Fibroblast of the conjunctiva (primary cell): ENCODE results near the gene EXOC3.
"Not testable (repeated sequence)": the region's sequence is repeated elsewhere in the genome, so short reads cannot be mapped to it uniquely, and the experiment has no call there.

Experiments
- DNase-seq: peaks from one replicate; pipeline ENCODE4 v3.0.0-alpha.2; 2010; ENCODE audit warnings: low read depth

Gene EXOC3

DNA sequence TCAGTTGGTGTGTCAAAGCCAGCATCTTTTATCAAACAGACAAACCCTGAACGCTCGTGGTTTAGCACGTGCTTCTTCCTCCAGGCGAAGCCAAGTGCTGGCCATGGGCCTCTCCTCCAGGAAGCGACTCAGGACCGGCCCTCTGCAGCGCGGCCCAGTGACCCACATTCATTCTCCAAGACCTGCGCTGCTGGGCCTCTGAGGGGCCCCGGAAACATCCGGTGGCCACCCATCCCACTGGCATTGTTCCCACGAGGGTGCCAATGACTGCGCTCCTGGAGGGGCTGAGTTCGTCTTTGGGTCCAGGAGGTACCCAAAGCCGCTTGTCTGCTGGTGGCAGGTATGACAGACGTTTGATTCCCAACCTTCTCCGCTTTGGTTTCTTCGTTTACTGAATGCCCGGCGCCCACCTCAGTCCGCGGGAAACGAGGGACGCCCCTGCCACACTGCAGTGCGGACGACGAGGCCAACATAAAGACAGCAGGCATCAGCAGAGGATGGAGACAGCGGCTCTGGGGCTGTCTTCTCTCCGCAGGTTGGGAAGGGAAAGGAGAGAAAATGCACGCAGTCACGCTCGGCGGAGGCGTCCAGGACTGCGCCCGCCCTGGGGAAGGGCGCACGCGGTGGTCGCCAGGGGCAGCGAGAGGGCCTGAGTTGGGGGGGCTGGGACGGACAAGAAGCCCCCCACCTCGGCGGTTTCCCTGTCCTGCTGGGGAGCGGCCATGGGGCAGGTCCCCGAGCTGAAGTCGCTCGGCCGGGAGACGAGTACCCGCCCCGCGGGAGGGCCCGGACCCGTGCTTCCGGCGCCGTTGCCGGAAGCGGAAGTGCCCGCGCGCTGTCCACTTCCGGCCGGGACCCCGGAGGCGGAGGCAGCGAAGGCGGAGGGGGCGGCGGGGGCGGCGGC lies at the start of gene EXOC3:
Gene EXOC3, plus strand, starts transcription at position 842 of the 904 bp plus-strand sequence. CDS start 3,030 bp downstream, outside the sequence.
- no peak for DNase-seq

DNA sequence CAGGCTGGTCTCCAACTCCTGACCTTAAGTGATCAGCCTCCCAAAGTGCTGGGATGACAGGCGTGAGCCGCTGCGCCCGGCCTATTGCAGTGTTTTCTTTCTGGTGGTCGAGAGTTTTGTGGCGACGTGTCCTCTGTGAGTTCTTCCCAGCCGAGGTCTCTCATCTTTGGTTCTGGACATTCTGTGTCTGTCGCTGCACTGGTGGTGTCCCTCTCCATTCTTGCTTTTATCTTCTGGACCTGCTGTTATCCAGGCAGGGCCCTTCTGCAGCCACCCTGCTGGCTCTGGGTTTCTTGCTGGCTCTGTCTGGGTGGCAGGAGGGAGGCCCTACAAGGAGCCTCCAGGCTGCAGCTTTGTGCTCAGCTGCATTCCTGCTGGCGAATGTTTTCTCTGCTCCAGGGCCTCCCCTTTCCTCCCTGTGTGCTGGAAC lies 49.1 kb upstream of the EXOC3 start:
- no peak for DNase-seq

DNA sequence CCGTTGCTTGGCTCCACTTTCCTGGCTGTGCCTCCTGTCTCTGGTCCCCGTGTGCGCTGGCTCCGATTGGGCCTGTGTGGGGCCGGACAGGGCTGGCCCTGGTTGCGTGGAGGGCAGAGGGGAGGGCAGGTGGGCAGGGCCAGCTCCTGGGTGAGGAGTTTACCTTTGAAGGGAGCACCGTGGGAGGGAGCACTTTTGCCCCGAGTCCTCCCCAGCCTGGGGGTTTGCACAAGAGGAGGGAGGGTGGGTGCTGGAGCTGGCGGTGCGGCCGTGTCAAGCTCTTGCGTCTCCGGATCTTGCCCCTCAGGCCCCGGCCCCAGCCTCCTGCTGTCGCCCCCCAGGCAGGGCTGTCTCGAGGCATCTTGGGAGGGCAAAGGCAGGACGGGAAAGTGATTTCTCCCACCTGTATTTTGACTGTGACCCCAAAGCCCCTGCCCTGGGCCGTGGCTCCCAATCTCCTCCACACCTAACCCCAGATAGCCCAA lies 48.3 kb upstream of the EXOC3 start:
- DNase-seq, result no peak

DNA sequence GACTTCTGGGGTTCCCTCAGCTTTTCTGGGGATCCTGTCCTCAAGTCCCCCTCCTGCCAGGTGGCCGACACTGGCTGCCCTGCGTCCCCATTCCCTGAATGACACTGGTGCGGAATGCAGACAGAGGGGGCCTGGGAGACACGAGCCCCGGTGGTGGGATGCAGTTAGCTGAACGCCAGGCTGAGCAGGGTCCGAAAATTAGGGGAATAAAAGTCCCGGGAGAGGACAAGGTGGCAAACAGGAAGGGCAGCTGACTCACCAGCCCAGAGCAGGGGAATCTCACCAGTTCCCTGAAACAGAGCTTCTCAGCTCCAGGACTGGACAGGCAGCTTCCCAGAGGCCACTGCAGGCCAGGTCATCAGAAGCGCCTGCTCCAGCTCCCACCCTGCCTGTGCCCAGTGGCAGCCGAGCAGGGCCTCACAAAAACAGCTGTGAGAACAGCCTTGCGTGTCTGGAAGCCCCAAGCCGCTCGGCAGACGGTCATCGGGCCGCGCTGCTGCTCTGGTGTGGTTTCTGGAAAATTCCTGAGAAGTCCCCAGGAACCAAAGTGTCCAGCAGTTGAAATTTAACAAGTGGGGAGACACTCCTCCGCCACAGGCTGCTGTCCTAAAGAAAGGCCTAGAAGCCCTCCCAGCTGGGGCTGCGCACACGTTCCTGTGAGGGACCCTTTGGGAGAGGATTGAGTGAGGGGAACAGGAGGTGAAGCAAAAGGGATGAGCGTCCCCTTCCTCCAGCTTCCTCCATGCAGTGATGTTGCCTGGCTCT lies 47.6 kb upstream of the EXOC3 start:
- DNase-seq, result no peak

DNA sequence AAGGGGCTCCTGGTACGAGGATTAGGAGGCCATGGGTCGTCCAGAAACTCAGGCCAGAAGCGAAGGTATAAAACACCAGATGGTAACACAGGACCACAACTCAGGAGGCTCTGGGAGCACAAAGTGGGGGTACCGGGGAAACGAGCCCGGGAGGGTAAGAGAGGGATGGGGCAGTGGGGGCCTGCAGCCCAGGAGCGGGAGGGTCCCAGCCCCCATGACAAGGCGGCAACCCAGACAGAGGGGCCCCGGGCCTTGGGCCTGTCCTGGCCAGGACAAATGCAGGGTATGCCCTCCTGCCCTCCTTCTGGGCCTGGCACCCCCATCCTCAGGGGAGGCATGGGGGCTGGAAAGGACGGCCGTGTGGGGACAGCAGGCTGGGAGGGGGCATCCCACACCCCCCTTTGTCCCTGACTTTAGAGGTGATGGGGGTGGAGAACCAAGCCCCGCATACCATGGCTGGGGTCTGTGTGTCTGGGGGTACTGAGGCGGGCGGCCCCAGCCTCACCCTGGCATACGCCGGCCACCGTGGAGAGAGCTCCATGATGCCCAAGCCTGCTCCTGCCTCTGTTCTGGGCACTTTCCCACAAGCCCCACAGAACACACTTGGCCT lies 47.0 kb upstream of the EXOC3 start:
- no peak for DNase-seq

DNA sequence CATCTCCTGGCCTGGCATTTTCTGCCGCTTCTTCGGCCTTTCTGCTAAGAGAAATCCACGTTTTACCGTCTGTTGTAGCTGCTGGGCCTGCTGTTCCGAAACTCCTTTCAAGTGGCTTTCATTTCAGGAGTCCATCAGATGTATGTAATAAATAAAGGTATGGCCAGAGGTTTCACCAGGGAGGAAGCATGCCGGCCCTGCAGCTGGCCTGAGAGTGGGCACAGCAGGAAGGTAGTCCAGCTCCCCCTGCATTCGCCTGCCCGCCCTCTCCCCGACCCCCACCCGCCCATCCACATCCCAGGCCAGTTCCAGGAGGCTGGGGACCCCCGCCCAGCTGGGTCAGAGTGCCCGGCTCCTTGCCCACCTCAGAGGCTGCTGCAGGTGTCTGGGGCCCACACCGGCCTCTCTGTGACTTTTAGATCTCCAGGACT lies 46.4 kb upstream of the EXOC3 start:
- no peak for DNase-seq

DNA sequence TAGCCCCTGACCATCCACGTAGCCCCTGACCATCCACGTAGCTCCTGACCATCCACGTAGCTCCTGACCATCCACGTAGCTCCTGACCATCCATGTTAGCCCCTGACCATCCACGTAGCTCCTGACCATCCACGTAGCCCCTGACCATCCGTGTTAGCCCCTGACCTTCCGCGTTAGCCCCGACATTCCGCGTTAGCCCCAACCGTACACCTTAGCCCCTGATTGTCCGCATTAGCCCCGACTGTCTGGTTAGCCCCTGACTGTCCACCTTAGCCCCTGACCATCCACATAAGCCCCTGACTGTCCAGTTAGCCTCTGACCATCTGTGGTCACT lies 44.9 kb upstream of the EXOC3 start:
- DNase-seq, result not testable (repeated sequence)

DNA sequence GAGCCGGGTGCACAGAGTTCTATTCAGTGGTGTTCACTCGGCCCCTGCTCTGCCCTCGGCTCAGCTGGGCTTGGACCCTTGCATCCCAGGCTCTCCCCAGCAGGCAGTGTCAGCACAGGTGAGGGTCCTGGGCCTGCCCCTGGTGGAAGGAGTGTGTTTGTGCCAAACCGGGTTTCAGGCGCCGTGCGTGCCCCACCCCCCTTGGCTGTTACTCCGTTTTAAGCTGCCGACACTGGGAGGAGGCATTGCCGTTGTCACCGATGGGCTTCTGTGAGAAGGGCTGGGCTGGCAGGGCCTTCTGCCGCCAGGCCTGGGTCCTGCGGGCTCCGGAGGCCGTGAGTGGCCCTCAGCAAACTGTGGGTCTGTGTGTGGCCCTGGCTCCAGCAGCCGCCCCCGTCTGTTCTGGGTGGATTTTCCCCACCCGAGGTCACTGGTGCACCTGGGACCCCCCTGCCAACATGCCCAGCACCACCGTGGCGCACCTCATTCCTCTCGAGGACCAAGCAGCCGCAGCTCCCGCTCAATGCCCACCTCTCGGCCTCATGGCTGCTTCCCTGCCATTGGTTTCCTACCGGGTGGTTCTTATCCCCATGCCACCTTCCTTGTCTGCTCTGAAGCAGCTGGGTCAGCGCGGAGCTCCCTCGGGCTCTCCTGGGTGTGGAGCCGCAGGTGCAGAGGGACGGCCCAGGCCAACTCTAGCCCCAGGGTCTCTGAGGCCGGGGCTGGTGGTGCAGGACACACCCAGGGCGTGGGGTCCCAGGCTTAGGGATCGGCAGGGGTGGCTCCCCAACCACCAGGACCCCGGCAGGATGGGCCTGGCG lies 44.3 kb upstream of the EXOC3 start:
- no peak for DNase-seq

DNA sequence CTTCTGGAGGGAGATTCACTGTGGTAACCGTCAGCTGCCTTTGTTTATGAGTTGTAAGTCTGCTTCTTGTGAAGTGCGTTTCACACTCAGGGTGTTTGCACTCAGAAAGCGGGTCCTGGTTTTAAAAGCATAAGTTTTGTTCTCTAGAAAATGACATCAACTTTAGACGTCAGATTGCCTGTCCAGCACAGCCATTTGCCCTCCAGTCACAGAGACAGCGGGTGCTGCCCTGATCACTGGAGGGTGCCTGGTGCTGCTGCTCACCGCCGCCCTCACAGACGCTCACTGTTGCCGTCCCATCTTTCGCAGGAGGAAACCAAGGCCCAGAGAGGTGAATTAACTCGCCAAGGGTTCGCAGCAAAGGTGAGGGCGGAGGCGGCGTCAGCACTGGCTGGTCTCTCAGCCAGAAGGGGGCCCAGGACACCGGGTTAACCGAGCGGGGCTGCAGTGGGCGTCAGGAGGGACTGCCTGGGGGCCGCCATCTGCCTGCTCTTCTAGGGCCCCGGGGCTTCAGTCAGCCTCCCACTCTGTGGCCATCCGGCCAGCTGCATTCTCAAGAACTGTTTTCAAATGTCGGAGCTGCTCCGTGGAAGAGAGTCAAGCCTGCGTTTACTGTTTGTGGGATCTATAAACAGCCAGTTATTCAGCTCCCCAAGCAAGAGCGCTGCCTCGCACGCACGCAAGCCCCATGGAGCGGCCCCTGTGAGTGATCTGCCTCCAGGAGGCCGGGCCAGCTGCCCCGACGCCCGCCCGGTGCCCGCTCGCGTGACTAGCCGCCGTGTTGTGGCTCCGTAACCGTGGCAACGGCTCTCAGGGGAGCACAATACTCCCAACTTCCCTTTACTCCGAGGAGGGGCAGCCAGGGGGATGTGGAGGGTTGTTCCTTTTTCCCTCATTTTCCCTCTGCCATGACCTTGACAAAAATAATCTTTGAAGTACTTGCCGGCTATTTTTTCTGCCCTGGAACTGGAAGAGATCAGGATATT lies 43.4 kb upstream of the EXOC3 start:
- DNase-seq, result peak; percentile 90

DNA sequence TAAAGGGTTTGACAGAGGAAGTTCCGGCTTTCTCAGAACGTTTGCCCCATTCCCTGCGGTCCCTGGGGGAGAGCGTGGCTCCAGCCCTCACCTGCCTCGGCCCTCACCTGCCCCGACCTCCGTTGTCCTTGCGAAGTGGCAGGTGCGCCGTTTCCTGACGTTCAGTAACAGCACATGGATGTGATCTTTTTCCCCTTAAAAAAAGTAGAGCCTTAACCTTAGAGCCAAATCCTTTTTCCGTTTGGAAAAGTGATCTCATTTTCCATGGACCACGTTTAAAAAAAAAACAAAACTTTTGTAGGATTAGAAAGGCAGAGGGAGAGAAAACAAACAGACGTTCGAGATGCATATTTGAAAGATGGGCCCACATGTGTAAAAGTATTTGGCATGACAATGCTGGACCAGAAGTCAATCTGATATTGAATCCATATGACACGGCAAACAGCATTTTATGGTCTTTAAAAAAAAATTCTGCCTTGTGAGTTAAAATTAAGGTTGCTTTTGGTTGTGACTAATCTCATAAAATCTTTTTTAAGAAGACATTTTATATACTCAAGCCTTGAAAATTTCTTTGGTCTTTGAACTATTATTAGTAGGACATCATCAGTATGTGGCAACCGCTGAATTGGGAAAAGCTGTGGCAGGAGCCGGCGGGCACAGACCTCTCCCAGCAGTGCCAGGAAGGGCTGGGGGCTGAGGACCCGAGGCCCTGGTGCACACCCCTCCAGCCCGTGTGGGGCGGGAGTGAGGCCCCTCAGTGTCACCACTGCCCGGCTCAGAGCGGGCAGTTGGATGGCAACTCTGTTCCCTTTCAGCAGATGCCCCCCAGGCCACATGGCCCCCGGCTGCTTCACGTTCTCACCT lies 42.5 kb upstream of the EXOC3 start:
- peak; percentile 55 for DNase-seq

DNA sequence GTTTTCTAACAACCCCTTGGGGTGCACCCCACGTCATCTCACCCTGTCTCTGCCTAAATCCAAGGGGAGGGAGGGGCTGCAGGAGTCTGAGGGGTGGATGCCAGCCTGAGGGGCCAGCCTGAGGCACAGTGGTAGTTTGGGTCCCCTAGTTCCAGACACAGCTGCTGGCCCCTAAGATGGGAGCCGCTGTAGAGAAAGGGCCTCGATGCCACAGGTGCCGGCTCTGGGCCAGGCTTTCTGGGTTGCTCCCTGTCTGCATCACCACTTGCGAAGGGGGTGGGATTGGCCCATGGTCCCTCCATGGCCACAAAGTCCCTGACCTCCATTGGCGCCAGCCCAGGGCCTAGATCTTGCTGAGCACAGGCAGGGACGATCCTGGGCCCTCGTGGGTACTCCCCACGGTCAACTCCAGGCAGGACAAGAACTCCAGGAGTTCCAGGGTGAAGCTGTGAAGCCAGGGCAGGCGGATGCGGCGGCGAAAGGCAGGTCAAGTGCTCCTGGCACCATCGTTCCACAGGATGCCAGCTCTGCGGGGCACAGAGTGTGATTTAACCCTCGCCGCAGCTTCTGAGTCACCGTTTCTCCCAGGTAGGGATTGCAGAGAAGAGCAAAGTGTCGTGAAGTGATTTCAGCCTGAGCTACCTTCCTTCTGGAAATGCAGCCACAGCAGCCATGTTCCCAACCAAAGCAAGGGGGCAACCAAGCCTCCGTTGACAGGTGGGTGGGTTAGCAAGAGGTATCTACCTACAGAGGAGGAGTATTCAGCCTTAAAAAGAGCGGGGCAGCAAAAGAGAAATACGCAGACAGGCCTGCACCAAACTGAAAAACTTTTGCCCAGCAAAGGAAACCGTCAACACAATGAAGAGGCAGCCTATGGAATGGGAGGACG lies 41.6 kb upstream of the EXOC3 start:
- DNase-seq, result no peak

DNA sequence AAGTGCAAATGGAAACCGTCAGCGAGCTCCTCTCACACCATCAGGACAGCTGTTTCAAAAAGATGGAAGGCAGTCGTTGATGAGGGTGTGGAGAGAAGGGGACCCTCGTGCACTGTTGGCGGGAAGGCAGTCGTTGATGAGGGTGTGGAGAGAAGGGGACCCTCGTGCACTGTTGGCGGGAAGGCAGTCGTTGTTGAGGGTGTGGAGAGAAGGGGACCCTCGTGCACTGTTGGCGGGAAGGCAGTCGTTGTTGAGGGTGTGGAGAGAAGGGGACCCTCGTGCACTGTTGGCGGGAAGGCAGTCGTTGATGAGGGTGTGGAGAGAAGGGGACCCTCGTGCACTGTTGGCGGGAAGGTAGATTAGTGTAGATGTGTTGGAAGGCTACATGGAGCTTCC lies 40.8 kb upstream of the EXOC3 start:
- not testable (repeated sequence) for DNase-seq

DNA sequence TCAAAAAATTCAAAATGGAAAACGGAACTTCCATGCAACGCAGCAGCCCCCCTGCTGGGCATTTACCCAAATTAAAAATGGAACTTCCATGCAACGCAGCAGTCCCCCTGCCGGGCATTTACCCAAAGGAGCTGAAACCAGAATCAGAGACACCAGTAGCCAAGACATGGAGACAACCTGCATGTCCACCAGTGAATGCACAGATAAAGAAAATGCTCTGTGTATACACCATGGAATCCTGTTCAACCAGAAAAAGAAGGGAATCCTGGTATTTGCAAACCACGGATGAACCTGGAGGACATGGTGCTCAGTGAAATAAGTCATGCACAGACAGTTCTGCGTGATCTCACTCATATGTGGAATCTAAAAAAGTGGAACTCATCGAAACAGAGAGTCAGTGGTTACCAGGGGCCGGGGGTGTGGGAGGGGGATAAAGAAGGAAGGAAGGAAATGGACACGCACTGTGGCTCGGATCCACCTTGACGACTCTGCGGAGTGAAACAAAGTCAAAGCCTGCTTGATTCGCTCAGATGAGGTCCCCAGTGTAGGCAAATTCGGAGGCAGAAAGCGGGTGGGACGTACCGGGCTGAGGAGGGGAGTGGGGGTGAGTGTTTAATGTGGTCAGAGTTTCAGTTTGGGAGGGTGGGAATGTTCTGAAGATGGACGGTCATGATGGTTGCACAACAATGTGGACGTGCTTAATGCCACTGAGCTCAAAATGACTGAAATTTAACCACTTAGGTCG lies 40.2 kb upstream of the EXOC3 start:
- no peak for DNase-seq

DNA sequence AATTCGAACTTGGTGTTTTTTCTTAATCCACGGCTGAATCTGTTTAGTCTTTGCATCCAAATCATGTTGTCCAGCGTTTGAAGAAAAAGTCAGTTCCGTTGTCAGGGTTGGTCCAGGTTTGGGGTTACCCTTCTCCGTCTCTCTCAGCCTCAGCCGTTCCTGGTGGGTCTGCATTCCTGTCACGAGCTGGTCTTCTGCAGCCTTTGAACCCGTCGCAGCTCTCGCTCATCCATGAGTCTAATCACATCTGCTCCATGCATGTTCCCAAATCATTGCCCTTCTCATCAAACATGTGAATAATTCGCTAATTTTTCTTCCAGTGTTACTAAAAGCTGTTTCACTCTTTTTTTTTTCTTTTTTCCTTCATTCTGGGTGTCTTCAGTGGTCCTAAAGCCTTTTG lies 39.0 kb upstream of the EXOC3 start:
- no peak for DNase-seq

DNA sequence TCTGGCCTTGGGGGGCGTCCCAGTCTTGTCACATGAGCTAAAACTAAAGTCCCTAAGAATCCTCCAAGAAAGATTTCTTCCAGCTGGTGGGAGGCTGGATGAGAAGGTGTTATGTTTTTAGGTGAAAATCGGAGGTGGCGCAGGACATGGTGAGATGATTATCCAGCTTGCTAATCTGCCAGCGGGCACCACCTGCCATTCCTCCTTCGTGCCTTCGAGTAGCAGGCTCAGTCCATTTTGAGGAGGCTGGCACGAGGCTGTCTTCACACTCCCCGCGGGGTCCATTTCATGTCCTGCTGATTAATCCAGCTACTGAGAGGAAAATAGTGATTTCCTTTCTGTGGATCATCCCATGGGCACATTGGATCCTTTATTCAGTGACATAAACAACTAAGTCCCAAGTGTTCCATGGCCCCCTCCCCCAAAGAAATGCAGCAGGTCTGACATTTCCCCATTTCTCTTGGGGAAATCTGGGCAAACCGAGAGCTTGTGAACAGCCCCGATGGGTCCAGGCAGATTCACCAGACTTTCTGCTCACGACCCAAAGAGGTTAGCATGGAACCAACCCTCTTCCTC lies 38.2 kb upstream of the EXOC3 start:
- DNase-seq, result no peak

DNA sequence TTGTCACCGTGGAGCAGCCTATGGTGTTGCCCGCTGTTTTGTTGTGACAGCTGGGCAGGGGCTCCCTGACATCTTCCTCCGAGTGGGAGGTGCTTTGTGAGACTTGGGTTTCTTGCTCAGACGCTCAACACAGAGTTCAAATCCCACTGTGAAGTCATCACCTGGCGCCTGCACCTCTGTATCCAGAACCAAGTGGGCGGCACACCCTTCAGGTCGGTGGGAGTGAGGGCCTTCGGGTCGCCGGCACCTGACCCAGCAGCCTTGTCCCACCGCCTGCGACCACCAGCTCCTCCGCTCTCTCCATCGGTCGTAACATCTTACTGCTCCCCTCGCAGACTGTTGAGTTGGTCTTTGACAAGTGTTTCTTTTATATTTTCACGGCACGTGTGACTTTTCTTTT lies 37.6 kb upstream of the EXOC3 start:
- DNase-seq, result no peak

DNA sequence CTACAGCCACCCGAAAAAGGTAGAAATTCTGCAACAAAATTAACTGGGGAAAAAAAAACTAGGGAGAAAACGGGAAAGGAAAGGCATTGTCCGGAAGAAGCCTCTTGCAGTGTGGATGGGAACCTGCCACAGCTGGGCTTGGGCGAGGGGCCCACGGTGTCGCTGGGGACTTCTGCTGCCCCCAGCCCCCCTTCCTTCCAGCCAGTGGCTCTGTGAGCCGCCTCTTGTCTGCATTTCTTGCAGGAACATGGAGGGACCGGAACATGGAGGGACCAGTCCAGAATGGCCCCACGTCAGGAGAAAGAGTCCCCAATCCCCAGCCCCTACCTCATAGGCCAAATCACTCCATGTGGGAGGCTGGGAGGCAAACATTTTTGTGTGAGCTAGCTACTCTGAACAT lies 36.9 kb upstream of the EXOC3 start:
- no peak for DNase-seq
